Activated naive CD4-positive, alpha-beta T cell treated with anti-CD3 and anti-CD28 coated beads for 36 hours (primary cell): ENCODE measurements around the gene GPX5. TPM values are rescaled to one million over a fixed set of nuclear protein-coding genes. Genes with fewer than 3 reads are reported as not detected.

Experiments used
- CTCF ChIA-PET: fragments of 350-600 bp; sonication (Branson Sonifier 250); formaldehyde crosslinking; loops from one replicate; lab custom pipeline; 2021; ENCODE audit warnings: antibody characterized with exemption; lab: Charles Lee
- DNase-seq: peaks from one replicate; pipeline ENCODE4 v3.0.0-alpha.2; 2020
- H3K27ac Mint-ChIP-seq: one replicate; pipeline ENCODE4 v1.8.0; 2021; ENCODE audit warnings: mild to moderate bottlenecking, mixed read lengths
- H3K27me3 Mint-ChIP-seq: one replicate; pipeline ENCODE4 v1.8.0; 2021; ENCODE audit warnings: low read depth, mixed read lengths
- H3K36me3 Mint-ChIP-seq: one replicate; pipeline ENCODE4 v1.8.0; 2021; ENCODE audit warnings: low read depth, mixed read lengths
- H3K4me1 Mint-ChIP-seq: one replicate; pipeline ENCODE4 v1.8.0; 2021; ENCODE audit warnings: low read depth, mixed read lengths
- H3K4me3 Mint-ChIP-seq: one replicate; pipeline ENCODE4 v1.8.0; 2021; ENCODE audit warnings: mild to moderate bottlenecking, moderate library complexity, mixed read lengths
- H3K9me3 Mint-ChIP-seq: one replicate; pipeline ENCODE4 v1.8.0; 2021; ENCODE audit warnings: mixed read lengths
- intact Hi-C: fragments of 100-400 bp; cut with micrococcal nuclease; formaldehyde crosslinking; loops from one replicate; pipeline ENCODE4 v1.15.1; 2023
- total RNA-seq, 2 experiments: library from RNA; stranded (reverse); gene quantifications; one replicate each; pipeline ENCODE4 v1.2.3, GENCODE V29; 2021

Gene GPX5
- total RNA-seq, 2 experiments from 2014 or later = not detected

DNA sequence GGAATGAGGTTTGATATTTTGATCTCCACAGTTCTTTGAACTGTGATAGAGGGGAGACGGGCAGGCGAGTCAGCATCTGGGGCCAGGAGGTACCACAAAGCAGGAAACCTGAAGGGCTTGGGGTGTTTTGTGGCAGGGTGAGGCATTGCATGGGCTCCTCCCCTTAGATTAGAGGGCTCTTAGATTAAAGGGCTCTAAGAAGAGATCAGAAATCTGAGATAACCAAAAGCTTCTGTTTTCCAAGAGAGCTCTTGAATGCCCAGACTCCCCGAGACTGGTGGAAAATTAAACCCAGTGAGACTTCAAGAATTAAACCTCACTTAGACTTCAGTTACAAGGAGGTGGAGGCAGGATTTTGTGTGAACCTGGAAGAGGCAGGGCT, 2.4 kb upstream of the GPX5 start:
- Mint-ChIP-seq H3K9me3 (no peaks in the 10 kb centered on the region), H3K4me1 (peaks cover 30% of the 10 kb centered on the region), H3K27me3 (peaks cover 17% of the 10 kb centered on the region), H3K4me3 (no peak overlapping the region), H3K27ac (no peak overlapping the region), H3K36me3 (no peaks in the 10 kb centered on the region)
- peak; percentile 57 for DNase-seq
- CTCF ChIA-PET = interaction anchor here (0.7 kb wide), 1 partner anchor 213 kb away, joined by 3 read pairs; no protein-coding TSS in a partner anchor
- intact Hi-C loops = no loop called here

DNA sequence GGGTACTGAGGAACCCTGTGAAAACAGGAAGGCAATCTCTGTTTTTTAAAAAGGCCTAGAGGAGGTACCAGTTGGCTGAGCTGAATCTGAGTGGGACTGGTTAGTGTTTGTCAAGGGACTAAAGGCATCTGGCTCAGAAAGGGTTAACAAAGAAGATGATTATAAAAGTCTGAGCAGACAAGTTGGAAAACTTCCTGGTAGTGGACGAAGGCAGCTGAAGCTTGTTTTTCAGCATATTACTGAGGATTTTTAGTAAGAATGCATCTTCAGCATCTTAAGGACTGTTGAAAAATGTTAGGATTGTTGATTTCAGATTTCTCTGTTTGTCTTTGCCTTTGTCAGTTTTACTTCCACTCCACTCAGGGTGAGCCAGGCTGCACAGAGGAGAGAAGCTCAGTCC, 5.1 kb downstream of the GPX5 start:
- H3K4me1 Mint-ChIP-seq = peaks cover 5% of the 10 kb centered on the region
- CTCF ChIA-PET = no interaction called here
- intact Hi-C loops = no loop called here
- H3K27ac Mint-ChIP-seq = no peak overlapping the region
- H3K4me3 Mint-ChIP-seq = no peak overlapping the region
- no peaks in the 10 kb centered on the region for H3K36me3 Mint-ChIP-seq
- H3K27me3 Mint-ChIP-seq = peaks cover 19% of the 10 kb centered on the region
- H3K9me3 Mint-ChIP-seq = no peaks in the 10 kb centered on the region
- DNase-seq = no peak

GRCh38 chr6:28531479-28532128, 5.9 kb downstream of the GPX5 start:
- CTCF ChIA-PET = interaction anchor here (0.6 kb wide), 1 partner anchor 453 kb away, joined by 4 read pairs; no protein-coding TSS in a partner anchor
- Mint-ChIP-seq H3K9me3 (no peaks in the 10 kb centered on the region), H3K27ac (no peak overlapping the region), H3K4me1 (peaks cover 3% of the 10 kb centered on the region), H3K4me3 (no peak overlapping the region), H3K27me3 (peaks cover 18% of the 10 kb centered on the region), H3K36me3 (no peaks in the 10 kb centered on the region)
- intact Hi-C loops = no loop called here
- DNase-seq = no peak

GRCh38 chr6:28534306-28534705, 8.6 kb downstream of the GPX5 start:
- Mint-ChIP-seq H3K9me3 (no peaks in the 10 kb centered on the region), H3K4me3 (no peak overlapping the region), H3K4me1 (peaks cover 12% of the 10 kb centered on the region), H3K27ac (no peak overlapping the region), H3K36me3 (no peaks in the 10 kb centered on the region), H3K27me3 (peaks cover 24% of the 10 kb centered on the region)
- intact Hi-C loops = no loop called here
- CTCF ChIA-PET = no interaction called here
- DNase-seq = no peak

DNA sequence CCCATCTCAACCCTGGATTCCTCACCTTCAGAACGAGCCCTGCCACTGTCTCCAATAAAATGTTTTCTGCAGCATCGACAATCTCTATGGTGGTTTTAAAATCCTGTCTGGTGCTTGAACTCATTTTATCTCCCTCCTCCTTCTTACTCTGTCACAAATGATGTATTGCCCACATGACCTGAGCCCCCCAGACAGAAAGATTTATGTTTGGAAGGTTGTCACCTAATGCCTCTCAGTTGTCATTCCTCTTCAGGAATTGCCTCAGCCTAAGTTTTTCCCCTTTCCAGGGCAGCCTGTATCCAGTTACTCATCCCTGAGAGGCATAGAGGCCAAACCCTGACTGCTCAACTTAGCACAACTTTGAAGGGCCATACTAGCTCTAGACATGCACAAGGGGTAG, 9.2 kb downstream of the GPX5 start:
- no peaks in the 10 kb centered on the region for H3K36me3 Mint-ChIP-seq
- CTCF ChIA-PET = no interaction called here
- intact Hi-C loops = loop anchor here (5.0 kb wide), 1 partner anchor 1532 kb away; the partner anchor contains the start of gene PPP1R11
- no peaks in the 10 kb centered on the region for H3K9me3 Mint-ChIP-seq
- no peak overlapping the region for H3K4me3 Mint-ChIP-seq
- no peak overlapping the region for H3K27ac Mint-ChIP-seq
- DNase-seq = no peak
- H3K4me1 Mint-ChIP-seq = peaks cover 12% of the 10 kb centered on the region
- H3K27me3 Mint-ChIP-seq = peaks cover 22% of the 10 kb centered on the region

- intact Hi-C loops = loop anchor here (5.0 kb wide), 1 partner anchor 1530 kb away; the partner anchor contains the start of gene PPP1R11
- H3K4me3 Mint-ChIP-seq = peak overlapping the region; percentile 58
- peak; percentile 6 for DNase-seq
- H3K27ac Mint-ChIP-seq = no peak overlapping the region
- H3K36me3 Mint-ChIP-seq = no peaks in the 10 kb centered on the region
- peaks cover 2% of the 10 kb centered on the region for H3K9me3 Mint-ChIP-seq
- peaks cover 20% of the 10 kb centered on the region for H3K4me1 Mint-ChIP-seq
- peaks cover 19% of the 10 kb centered on the region for H3K27me3 Mint-ChIP-seq
- CTCF ChIA-PET = no interaction called here
Observed at GRCh38 chr6:28537065-28537464, 11.4 kb downstream of the GPX5 start.

- intact Hi-C loops = loop anchor here (5.0 kb wide), 1 partner anchor 1530 kb away; the partner anchor contains the start of gene PPP1R11
- peaks cover 22% of the 10 kb centered on the region for H3K27me3 Mint-ChIP-seq
- CTCF ChIA-PET = no interaction called here
- DNase-seq = peak; percentile 73
- H3K4me3 Mint-ChIP-seq = peak overlapping the region; percentile 58
- peak overlapping the region; percentile 13 for H3K27ac Mint-ChIP-seq
- no peaks in the 10 kb centered on the region for H3K36me3 Mint-ChIP-seq
- peaks cover 2% of the 10 kb centered on the region for H3K9me3 Mint-ChIP-seq
- H3K4me1 Mint-ChIP-seq = peaks cover 24% of the 10 kb centered on the region
Observed at GRCh38 chr6:28537509-28538140, 11.9 kb downstream of the GPX5 start.

DNA sequence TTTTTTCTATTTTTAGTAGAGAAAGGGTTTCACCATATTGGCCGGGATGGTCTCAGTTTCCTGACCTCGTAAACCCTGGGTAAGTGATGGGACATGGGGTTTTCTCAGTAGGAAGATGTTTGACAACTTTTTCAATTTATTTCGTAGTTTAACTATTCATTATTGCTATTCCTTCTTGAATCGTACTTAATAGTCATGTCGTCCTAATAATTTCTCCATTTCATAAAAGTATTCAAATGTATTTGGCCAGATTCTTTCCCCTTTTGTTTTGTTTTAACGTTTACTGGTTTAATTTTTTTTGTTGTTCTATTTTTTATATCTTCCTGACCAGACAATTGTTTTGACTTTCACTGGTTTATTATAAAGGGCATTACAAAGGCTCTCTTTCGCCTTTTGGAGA, 16.3 kb downstream of the GPX5 start:
- peaks cover 32% of the 10 kb centered on the region for H3K4me1 Mint-ChIP-seq
- H3K36me3 Mint-ChIP-seq = no peaks in the 10 kb centered on the region
- peaks cover 25% of the 10 kb centered on the region for H3K27me3 Mint-ChIP-seq
- CTCF ChIA-PET = interaction anchor here (0.6 to 1.2 kb wide), 4 partner anchors 14 to 175 kb away, joined by 3 to 4 read pairs (median 3); no protein-coding TSS in a partner anchor
- DNase-seq = no peak
- peaks cover 2% of the 10 kb centered on the region for H3K9me3 Mint-ChIP-seq
- peak overlapping the region; percentile 36 for H3K27ac Mint-ChIP-seq
- H3K4me3 Mint-ChIP-seq = peak overlapping the region; percentile 91
- intact Hi-C loops = loop anchor here (1.0 to 5.0 kb wide), 3 partner anchors 46 to 400 kb away; no protein-coding TSS in a partner anchor

GRCh38 chr6:28542440-28543296, 17.0 kb downstream of the GPX5 start:
- Mint-ChIP-seq H3K27me3 (peaks cover 30% of the 10 kb centered on the region), H3K9me3 (peaks cover 2% of the 10 kb centered on the region)

GRCh38 chr6:28543651-28544610, 18.2 kb downstream of the GPX5 start:
- H3K27me3 Mint-ChIP-seq = peaks cover 36% of the 10 kb centered on the region
- H3K4me3 Mint-ChIP-seq = peak overlapping the region; percentile 91
- peaks cover 25% of the 10 kb centered on the region for H3K4me1 Mint-ChIP-seq
- intact Hi-C loops = loop anchor here (1.0 to 5.0 kb wide), 3 partner anchors 45 to 398 kb away; partner anchors contain the start of gene ZSCAN12
- CTCF ChIA-PET = no interaction called here
- DNase-seq = peak; percentile 54
- peaks cover 2% of the 10 kb centered on the region for H3K9me3 Mint-ChIP-seq
- H3K36me3 Mint-ChIP-seq = no peaks in the 10 kb centered on the region
- H3K27ac Mint-ChIP-seq = peak overlapping the region; percentile 39

More at GRCh38 chr6:28542440-28543296, 17.0 kb downstream of the GPX5 start:
- Mint-ChIP-seq H3K4me3 (peak overlapping the region; percentile 91), H3K27ac (peak overlapping the region; percentile 80), H3K36me3 (no peaks in the 10 kb centered on the region), H3K4me1 (peaks cover 27% of the 10 kb centered on the region)
- peak; percentile 80 for DNase-seq
- CTCF ChIA-PET = interaction anchor here (0.6 to 1.2 kb wide), 4 partner anchors 14 to 176 kb away, joined by 3 read pairs; no protein-coding TSS in a partner anchor
- intact Hi-C loops = loop anchor here (1.0 to 5.0 kb wide), 4 partner anchors 46 to 400 kb away; partner anchors contain the start of gene ZSCAN12

- intact Hi-C loops = no loop called here
- H3K9me3 Mint-ChIP-seq = peaks cover 2% of the 10 kb centered on the region
- no peak for DNase-seq
- H3K4me3 Mint-ChIP-seq = no peak overlapping the region
- H3K36me3 Mint-ChIP-seq = no peaks in the 10 kb centered on the region
- H3K4me1 Mint-ChIP-seq = peaks cover 25% of the 10 kb centered on the region
- no peak overlapping the region for H3K27ac Mint-ChIP-seq
- peaks cover 44% of the 10 kb centered on the region for H3K27me3 Mint-ChIP-seq
- CTCF ChIA-PET = no interaction called here
Observed at GRCh38 chr6:28545955-28546354, 20.3 kb downstream of the GPX5 start.
